Breast epithelium (tissue), 4 donors: ENCODE results near the gene EML5. TPM values are rescaled to one million over a fixed set of nuclear protein-coding genes. Genes with fewer than 3 reads are reported as not detected.

Experiments used
- DNase-seq, 2 donors: peaks; one replicate each; pipeline ENCODE4 v3.0.0-alpha.2; 2019; ENCODE audit warnings: low spot score in 2 of 2
- H3K27ac ChIP-seq, 2 donors: fragments of 200-600 bp; sonication (generic) in 1 of 2; one replicate each; pipeline ENCODE4 v1.5.1; 2016 to 2019; ENCODE audit warnings: mild to moderate bottlenecking in 1 of 2
- H3K27me3 ChIP-seq, 2 donors: fragments of 200-600 bp; sonication (generic) in 1 of 2; one replicate each; pipeline versions ENCODE4 v1.5.1 to v1.6.0; 2017 to 2019; ENCODE audit warnings: control low read depth in 1 of 2, mild to moderate bottlenecking in 1 of 2
- H3K36me3 ChIP-seq: fragments of 200-600 bp; one replicate; pipeline ENCODE4 v1.5.1; 2019
- H3K4me1 ChIP-seq, 2 donors: fragments of 200-600 bp; sonication (generic); one replicate each; pipeline ENCODE4 v1.5.1; 2016 to 2019; ENCODE audit warnings: control low read depth in 1 of 2
- H3K4me3 ChIP-seq, 3 donors: fragments of 200-600 bp; sonication (generic); 1 replicate in 2 of 3; 2 replicates in 1 of 3; pipeline ENCODE4 v1.5.1; 2016 to 2019; ENCODE audit warnings: mild to moderate bottlenecking in 3 of 3, moderate library complexity in 2 of 3
- H3K9me3 ChIP-seq, 2 donors: fragments of 200-600 bp; sonication (generic) in 1 of 2; one replicate each; pipeline ENCODE4 v1.5.1; 2016 to 2019; ENCODE audit warnings: control low read depth in 1 of 2
- CTCF ChIP-seq, 3 donors: fragments of 450-650 bp; IDR thresholded peaks; one replicate each; pipeline ENCODE4 v1.5.1; 2016 to 2017; ENCODE audit warnings: antibody characterized with exemption in 3 of 3, mild to moderate bottlenecking in 3 of 3, moderate library complexity in 3 of 3
- POLR2A ChIP-seq: fragments of 450-650 bp; IDR thresholded peaks from one replicate; pipeline ENCODE4 v1.6.1; 2016; ENCODE audit warnings: antibody characterized with exemption, mild to moderate bottlenecking, moderate library complexity
- POLR2AphosphoS5 ChIP-seq, 3 donors: sonication (generic); formaldehyde crosslinking; IDR thresholded peaks; one replicate each; pipeline ENCODE4 v1.6.1; 2017; ENCODE audit warnings: antibody characterized with exemption in 3 of 3
- intact Hi-C: fragments of 100-400 bp; cut with DNase I; formaldehyde crosslinking; loops from one replicate; pipeline ENCODE4 v1.15.1; 2023; ENCODE audit warnings: low total_unique reads
- total RNA-seq, 3 donors: library from RNA; depleted of rRNA; stranded (reverse); fragments of >200 nt; gene quantifications; one replicate each; pipeline ENCODE4 v1.1.0, GENCODE V29; 2016

EML5 gene
- total RNA-seq, 3 donors from 2014 or later: 0.96 to 5.6 (median 4.3) TPM

- no peak for DNase-seq
- H3K4me1 ChIP-seq: no peaks in the 10 kb centered on the region
- H3K36me3 ChIP-seq: no peaks in the 10 kb centered on the region
- H3K4me3 ChIP-seq: no peak overlapping the region
- H3K27ac ChIP-seq: no peak overlapping the region
- TF ChIP-seq POLR2A (no peak), CTCF (IDR thresholded peaks at IDR 0.05) (no peak)
- intact Hi-C loops: no loop called here
- no peaks in the 10 kb centered on the region for H3K27me3 ChIP-seq
- no peaks in the 10 kb centered on the region for H3K9me3 ChIP-seq
These were observed 162.2 kb downstream of the EML5 start for GRCh38 chr14:88630565-88630964.

- no peaks in the 10 kb centered on the region for H3K4me1 ChIP-seq
These were observed 164.3 kb downstream of the EML5 start for GRCh38 chr14:88628462-88628861.

GRCh38 chr14:88628033-88628432 is 164.7 kb downstream of the EML5 start:
- H3K27me3 ChIP-seq: no peaks in the 10 kb centered on the region
- H3K4me3 ChIP-seq: no peak overlapping the region
- no peaks in the 10 kb centered on the region for H3K4me1 ChIP-seq
- intact Hi-C loops: no loop called here
- no peak for DNase-seq
- H3K36me3 ChIP-seq: no peaks in the 10 kb centered on the region
- H3K27ac ChIP-seq: no peak overlapping the region
- H3K9me3 ChIP-seq: no peaks in the 10 kb centered on the region
- no peak for TF ChIP-seq CTCF (IDR thresholded peaks at IDR 0.05)
- TF ChIP-seq POLR2A: no peak
- no peak for TF ChIP-seq POLR2AphosphoS5 (IDR thresholded peaks at IDR 0.05)

More at GRCh38 chr14:88628462-88628861, 164.3 kb downstream of the EML5 start:
- TF ChIP-seq POLR2A (no peak), CTCF (IDR thresholded peaks at IDR 0.05) (no peak), POLR2AphosphoS5 (IDR thresholded peaks at IDR 0.05) (no peak)
- no peak overlapping the region for H3K27ac ChIP-seq
- H3K9me3 ChIP-seq: no peaks in the 10 kb centered on the region
- H3K36me3 ChIP-seq: no peaks in the 10 kb centered on the region
- no peak for DNase-seq
- no peak overlapping the region for H3K4me3 ChIP-seq
- H3K27me3 ChIP-seq: no peaks in the 10 kb centered on the region
- intact Hi-C loops: no loop called here

GRCh38 chr14:88625671-88626070 is 167.1 kb downstream of the EML5 start:
- no peaks in the 10 kb centered on the region for H3K4me1 ChIP-seq
- intact Hi-C loops: no loop called here
- H3K4me3 ChIP-seq: no peak overlapping the region
- no peaks in the 10 kb centered on the region for H3K27me3 ChIP-seq
- no peaks in the 10 kb centered on the region for H3K36me3 ChIP-seq
- TF ChIP-seq POLR2AphosphoS5 (IDR thresholded peaks at IDR 0.05) (no peak), CTCF (IDR thresholded peaks at IDR 0.05) (no peak), POLR2A (no peak)
- no peaks in the 10 kb centered on the region for H3K9me3 ChIP-seq
- DNase-seq: no peak
- no peak overlapping the region for H3K27ac ChIP-seq

- Histone ChIP-seq H3K9me3 (no peaks in the 10 kb centered on the region), H3K27me3 (no peaks in the 10 kb centered on the region), H3K4me3 (no peak overlapping the region), H3K27ac (no peak overlapping the region), H3K36me3 (no peaks in the 10 kb centered on the region), H3K4me1 (no peaks in the 10 kb centered on the region)
- no peak for TF ChIP-seq POLR2A
- no peak for TF ChIP-seq CTCF (IDR thresholded peaks at IDR 0.05)
- no peak for TF ChIP-seq POLR2AphosphoS5 (IDR thresholded peaks at IDR 0.05)
- no peak for DNase-seq
- intact Hi-C loops: no loop called here
These were observed 171.7 kb downstream of the EML5 start for GRCh38 chr14:88621100-88621499.
